ENCODE data around the gene TMEM38B.

The TMEM38B gene

DNA sequence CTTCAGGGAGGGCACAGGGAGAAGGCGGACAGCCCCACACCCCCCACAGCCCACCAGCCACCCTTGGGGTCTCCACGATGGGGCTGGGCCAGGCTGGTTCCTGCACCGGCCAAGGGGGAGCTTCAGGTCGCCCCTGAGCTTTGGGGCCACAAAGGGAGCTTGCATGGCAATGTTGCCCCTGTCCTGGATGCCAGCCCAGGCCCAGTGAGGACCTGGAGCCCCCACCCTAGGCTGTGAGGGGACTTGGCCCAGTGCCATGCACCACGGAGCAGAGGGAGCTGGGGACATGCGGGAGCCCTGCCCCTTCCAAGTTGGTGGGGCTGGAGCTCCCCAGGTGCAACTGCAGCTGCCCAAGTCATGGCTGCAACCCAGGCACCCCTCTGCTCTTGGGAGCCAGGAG, 18.4 kb downstream of the TMEM38B start:
- TF ChIP-seq ZFP30 (CRISPR knock-in tag; IDR thresholded peaks at IDR 0.05) (no peak), ZNF8 (CRISPR knock-in tag; IDR thresholded peaks at IDR 0.05) (no peak), PPARA (CRISPR knock-in tag; IDR thresholded peaks at IDR 0.05; ENCODE audit: borderline replicate concordance) (no peak), TCF4 (CRISPR knock-in tag; IDR thresholded peaks at IDR 0.05; ENCODE audit: borderline replicate concordance) (no peak), ZNF565 (CRISPR knock-in tag; conservative IDR thresholded peaks at IDR 0.05; ENCODE audit: low read depth) (no peak), CSDC2 (CRISPR knock-in tag; IDR thresholded peaks at IDR 0.05) (no peak), BACH2 (CRISPR knock-in tag; IDR thresholded peaks at IDR 0.05; ENCODE audit: borderline replicate concordance) (no peak), ARNTL (CRISPR knock-in tag; IDR thresholded peaks at IDR 0.05; ENCODE audit: borderline replicate concordance, low read depth) (no peak), ZNF70 (CRISPR knock-in tag; IDR thresholded peaks at IDR 0.05) (no peak)
- TF ChIP-seq, protein P1, sequence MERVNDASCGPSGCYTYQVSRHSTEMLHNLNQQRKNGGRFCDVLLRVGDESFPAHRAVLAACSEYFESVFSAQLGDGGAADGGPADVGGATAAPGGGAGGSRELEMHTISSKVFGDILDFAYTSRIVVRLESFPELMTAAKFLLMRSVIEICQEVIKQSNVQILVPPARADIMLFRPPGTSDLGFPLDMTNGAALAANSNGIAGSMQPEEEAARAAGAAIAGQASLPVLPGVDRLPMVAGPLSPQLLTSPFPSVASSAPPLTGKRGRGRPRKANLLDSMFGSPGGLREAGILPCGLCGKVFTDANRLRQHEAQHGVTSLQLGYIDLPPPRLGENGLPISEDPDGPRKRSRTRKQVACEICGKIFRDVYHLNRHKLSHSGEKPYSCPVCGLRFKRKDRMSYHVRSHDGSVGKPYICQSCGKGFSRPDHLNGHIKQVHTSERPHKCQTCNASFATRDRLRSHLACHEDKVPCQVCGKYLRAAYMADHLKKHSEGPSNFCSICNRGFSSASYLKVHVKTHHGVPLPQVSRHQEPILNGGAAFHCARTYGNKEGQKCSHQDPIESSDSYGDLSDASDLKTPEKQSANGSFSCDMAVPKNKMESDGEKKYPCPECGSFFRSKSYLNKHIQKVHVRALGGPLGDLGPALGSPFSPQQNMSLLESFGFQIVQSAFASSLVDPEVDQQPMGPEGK (CRISPR knock-in tag; IDR thresholded peaks at IDR 0.05; ENCODE audit: borderline replicate concordance), result no peak
- TF ChIP-seq, protein P2, sequence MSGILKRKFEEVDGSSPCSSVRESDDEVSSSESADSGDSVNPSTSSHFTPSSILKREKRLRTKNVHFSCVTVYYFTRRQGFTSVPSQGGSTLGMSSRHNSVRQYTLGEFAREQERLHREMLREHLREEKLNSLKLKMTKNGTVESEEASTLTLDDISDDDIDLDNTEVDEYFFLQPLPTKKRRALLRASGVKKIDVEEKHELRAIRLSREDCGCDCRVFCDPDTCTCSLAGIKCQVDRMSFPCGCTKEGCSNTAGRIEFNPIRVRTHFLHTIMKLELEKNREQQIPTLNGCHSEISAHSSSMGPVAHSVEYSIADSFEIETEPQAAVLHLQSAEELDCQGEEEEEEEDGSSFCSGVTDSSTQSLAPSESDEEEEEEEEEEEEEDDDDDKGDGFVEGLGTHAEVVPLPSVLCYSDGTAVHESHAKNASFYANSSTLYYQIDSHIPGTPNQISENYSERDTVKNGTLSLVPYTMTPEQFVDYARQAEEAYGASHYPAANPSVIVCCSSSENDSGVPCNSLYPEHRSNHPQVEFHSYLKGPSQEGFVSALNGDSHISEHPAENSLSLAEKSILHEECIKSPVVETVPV (CRISPR knock-in tag; IDR thresholded peaks at IDR 0.05), result no peak
- TF ChIP-seq, protein P3, sequence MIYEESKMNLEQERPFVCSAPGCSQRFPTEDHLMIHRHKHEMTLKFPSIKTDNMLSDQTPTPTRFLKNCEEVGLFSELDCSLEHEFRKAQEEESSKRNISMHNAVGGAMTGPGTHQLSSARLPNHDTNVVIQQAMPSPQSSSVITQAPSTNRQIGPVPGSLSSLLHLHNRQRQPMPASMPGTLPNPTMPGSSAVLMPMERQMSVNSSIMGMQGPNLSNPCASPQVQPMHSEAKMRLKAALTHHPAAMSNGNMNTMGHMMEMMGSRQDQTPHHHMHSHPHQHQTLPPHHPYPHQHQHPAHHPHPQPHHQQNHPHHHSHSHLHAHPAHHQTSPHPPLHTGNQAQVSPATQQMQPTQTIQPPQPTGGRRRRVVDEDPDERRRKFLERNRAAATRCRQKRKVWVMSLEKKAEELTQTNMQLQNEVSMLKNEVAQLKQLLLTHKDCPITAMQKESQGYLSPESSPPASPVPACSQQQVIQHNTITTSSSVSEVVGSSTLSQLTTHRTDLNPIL (CRISPR knock-in tag; IDR thresholded peaks at IDR 0.05; ENCODE audit: low read depth), result no peak
- TF ChIP-seq, protein P4, sequence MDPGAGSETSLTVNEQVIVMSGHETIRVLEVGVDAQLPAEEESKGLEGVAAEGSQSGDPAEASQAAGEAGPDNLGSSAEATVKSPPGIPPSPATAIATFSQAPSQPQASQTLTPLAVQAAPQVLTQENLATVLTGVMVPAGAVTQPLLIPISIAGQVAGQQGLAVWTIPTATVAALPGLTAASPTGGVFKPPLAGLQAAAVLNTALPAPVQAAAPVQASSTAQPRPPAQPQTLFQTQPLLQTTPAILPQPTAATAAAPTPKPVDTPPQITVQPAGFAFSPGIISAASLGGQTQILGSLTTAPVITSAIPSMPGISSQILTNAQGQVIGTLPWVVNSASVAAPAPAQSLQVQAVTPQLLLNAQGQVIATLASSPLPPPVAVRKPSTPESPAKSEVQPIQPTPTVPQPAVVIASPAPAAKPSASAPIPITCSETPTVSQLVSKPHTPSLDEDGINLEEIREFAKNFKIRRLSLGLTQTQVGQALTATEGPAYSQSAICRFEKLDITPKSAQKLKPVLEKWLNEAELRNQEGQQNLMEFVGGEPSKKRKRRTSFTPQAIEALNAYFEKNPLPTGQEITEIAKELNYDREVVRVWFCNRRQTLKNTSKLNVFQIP (CRISPR knock-in tag; IDR thresholded peaks at IDR 0.05; ENCODE audit: borderline replicate concordance, low read depth), result no peak
- ATAC-seq, result no peak

DNA sequence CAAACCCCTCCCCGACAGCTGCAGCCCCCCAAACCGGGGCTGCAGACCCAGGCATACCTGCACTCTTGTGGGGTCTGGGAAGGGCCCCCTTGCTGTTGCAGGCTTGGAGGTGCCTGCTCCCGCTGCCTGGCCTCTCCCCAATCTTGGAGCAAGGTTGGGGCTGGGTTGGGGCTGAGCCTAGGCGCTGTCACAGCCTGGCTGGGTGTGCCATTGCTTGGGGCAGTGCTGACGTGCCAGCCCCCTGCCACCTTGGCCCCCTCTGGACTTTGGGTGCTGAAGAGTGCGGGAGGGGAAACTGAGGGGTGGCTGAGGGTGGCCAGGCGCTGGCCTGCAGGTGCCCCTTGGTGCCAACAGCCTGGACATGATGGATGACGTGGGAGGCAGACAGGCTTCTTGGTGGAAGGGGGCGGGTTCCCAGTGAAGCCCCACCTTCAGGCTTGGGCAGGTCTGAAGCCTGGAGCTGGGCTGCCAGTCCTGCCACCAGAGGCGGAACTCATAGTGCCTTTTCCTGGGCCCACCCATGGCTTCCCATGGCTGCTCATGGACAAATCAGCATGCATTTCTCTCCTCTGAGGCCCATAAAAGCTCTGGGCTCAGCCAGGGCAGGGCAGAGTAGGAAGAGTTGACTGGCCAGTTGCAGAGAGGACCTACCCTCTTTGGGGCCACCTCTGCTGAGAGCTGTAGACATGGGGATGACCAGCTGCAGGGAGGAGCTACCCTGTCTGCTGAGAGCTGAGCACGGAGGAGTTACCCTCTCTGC, 19.1 kb downstream of the TMEM38B start:
- no peak for ATAC-seq
- TF ChIP-seq ARNTL (CRISPR knock-in tag; IDR thresholded peaks at IDR 0.05; ENCODE audit: borderline replicate concordance, low read depth), result no peak
- no peak for TF ChIP-seq TCF4 (CRISPR knock-in tag; IDR thresholded peaks at IDR 0.05; ENCODE audit: borderline replicate concordance)

DNA sequence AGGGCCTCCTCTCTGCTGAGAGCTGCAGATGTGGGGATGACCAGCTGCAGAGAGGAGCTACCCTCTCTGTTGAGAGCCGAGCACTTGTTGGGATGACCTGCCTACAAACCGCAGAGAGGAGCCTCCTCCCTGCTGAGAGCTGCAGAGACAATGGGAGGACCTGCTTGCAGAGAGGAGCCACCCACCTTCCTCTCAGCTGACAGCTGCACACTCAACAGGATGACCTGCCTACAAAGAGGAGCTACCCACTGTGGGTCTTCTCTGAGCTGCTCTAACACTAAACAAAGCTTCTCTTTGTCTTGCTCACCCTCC, 19.6 kb downstream of the TMEM38B start:
- TF ChIP-seq, protein P1 (CRISPR knock-in tag; IDR thresholded peaks at IDR 0.05; ENCODE audit: borderline replicate concordance), result no peak
- TF ChIP-seq, protein P3 (CRISPR knock-in tag; IDR thresholded peaks at IDR 0.05; ENCODE audit: low read depth), result no peak
- TF ChIP-seq, protein P5, sequence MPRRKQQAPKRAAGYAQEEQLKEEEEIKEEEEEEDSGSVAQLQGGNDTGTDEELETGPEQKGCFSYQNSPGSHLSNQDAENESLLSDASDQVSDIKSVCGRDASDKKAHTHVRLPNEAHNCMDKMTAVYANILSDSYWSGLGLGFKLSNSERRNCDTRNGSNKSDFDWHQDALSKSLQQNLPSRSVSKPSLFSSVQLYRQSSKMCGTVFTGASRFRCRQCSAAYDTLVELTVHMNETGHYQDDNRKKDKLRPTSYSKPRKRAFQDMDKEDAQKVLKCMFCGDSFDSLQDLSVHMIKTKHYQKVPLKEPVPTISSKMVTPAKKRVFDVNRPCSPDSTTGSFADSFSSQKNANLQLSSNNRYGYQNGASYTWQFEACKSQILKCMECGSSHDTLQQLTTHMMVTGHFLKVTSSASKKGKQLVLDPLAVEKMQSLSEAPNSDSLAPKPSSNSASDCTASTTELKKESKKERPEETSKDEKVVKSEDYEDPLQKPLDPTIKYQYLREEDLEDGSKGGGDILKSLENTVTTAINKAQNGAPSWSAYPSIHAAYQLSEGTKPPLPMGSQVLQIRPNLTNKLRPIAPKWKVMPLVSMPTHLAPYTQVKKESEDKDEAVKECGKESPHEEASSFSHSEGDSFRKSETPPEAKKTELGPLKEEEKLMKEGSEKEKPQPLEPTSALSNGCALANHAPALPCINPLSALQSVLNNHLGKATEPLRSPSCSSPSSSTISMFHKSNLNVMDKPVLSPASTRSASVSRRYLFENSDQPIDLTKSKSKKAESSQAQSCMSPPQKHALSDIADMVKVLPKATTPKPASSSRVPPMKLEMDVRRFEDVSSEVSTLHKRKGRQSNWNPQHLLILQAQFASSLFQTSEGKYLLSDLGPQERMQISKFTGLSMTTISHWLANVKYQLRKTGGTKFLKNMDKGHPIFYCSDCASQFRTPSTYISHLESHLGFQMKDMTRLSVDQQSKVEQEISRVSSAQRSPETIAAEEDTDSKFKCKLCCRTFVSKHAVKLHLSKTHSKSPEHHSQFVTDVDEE (CRISPR knock-in tag; IDR thresholded peaks at IDR 0.05), result no peak
- TF ChIP-seq ZNF565 (CRISPR knock-in tag; conservative IDR thresholded peaks at IDR 0.05; ENCODE audit: low read depth) (no peak), SNAI2 (CRISPR knock-in tag; IDR thresholded peaks at IDR 0.05) (no peak), ISL1 (CRISPR knock-in tag; IDR thresholded peaks at IDR 0.05) (no peak), ZC3H10 (CRISPR knock-in tag; IDR thresholded peaks at IDR 0.05) (no peak), ESRRG (CRISPR knock-in tag; IDR thresholded peaks at IDR 0.05) (no peak)
- TF ChIP-seq, protein P2 (CRISPR knock-in tag; IDR thresholded peaks at IDR 0.05), result no peak
- no peak for ATAC-seq
